ENCODE results near the gene DPEP2. TPM values are rescaled to one million over a fixed set of nuclear protein-coding genes. Genes with fewer than 3 reads are reported as not detected.
A peak's percentile ranks its signal among the peaks of the same experiment; 100 is the strongest.

DPEP2 gene
- total RNA-seq, 1 experiment from 2014 or later, result not detected

DNA sequence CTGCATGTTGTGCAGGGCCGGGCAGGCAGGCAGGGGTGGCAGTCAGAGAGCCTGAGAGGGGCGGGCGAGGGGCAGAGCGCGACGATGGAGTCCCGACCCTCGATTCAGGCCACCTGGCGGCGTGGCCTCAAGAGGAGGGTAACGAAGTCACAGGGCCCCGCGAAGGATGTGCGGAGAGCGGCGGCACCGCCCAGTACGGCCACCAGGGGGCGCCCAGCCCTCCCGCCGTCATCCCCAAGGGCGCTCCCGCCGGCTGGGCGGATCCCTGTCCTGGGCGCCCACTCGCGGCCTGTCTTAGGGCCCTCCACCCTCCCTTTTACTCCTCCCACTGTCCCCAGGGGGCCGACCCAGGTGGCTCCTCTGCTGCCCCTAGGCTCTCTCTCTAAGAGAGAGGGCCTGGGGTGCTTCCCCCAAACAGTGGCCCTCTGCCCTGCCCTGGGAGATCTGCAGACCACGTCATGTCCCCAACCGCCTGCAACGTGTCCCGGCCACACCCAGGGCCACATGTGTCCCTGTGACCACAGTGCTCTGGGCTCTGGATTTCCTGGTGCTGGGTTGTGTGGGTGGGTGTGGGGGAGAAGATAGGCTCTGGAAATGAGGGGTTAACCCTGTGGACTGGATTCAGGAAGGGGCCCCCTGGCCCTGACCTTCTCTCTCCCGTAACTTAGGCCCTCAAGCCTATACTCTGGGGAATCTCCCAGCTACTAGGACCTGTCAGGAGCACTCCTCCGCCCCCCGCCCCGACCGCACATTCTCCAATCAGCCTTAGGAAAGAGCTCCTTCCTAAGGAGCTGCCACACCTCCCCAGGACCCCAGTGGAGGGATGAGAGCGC, 5.9 kb downstream of the DPEP2 start:
- no peaks in the 10 kb centered on the region for H3K36me3 ChIP-seq (replicated peaks; ENCODE audit: control insufficient read depth, insufficient read depth, low read length)
- H3K4me3 ChIP-seq (ENCODE audit: insufficient read depth, low read depth, low read length), result no peak overlapping the region
- peaks cover 6% of the 10 kb centered on the region; the same call in 1 of the 2 replicates for H3K27me3 ChIP-seq (ENCODE audit: control insufficient read depth, insufficient read depth, low read length)
- peak; percentile 97 for DNase-seq

DNA sequence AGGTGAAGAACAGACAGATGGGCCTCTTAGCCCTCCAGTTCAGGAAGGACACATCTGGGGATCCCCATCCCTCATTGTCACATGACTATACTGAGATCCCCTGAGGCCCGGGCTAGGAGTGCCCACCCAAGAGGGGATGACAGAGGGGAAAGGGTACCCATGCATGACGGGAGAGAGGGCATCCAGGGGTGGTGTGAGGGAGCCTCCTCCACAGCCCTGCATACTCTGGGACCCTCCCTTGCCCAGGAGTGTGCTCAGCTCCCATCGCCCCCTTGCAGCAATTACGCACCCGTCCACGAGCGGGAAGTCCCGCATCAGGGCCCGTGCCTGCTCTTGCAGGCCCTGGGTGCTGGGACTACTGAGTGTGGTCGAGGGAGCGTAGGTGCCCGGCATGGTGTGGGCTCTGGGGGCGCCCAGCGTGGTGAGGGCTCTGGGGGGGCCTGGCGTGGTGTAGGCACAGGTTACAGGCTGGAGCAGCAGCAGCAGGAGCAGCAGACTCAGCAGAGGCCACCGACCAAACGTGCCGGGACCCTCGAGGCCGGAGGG, 6.5 kb downstream of the DPEP2 start:
- Histone ChIP-seq H3K27me3 (ENCODE audit: control insufficient read depth, insufficient read depth, low read length) (peaks cover 6% of the 10 kb centered on the region; the same call in 1 of the 2 replicates), H3K36me3 (replicated peaks; ENCODE audit: control insufficient read depth, insufficient read depth, low read length) (no peaks in the 10 kb centered on the region), H3K4me3 (ENCODE audit: insufficient read depth, low read depth, low read length) (no peak overlapping the region)
- no peak for DNase-seq

GRCh38 chr16:67990018-67990386, 9.3 kb downstream of the DPEP2 start:
- peak; percentile 4 for DNase-seq
- H3K27me3 ChIP-seq (ENCODE audit: control insufficient read depth, insufficient read depth, low read length), result peaks cover 6% of the 10 kb centered on the region; the same call in 1 of the 2 replicates
- H3K36me3 ChIP-seq (replicated peaks; ENCODE audit: control insufficient read depth, insufficient read depth, low read length), result no peaks in the 10 kb centered on the region
- no peak overlapping the region for H3K4me3 ChIP-seq (ENCODE audit: insufficient read depth, low read depth, low read length)

DNA sequence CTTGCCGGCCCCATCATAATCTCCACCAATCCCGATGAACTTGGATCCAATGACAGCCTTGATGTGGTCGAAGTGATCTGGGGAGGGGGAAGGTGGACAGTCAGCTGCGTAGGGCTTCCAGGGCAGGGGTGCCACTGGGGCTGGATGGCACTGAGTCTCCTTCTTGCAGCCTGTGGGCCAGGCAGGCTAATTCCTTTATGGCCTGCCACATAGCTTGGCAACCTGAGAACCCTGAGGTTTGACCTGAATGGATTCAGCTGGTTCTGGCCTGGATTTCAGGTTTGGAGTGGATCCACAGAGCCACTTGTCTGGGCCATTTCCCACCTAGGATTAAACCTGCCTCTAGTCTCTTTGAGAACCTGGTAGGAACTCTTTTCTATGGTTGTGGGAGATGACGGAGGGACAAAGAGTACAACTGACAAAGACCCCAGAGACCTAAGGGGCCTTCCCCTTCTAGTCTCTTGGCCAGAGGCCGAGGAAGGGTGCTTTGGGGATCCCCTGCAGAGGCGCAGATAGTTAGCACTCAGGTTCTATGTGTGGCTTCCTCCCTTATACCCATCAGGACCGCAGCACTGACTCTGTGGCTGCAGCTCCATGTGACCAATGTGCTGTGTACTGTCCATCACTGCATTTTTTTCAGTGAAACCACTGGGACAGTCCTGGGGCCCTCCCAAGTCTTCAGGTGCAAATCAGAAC, 9.8 kb downstream of the DPEP2 start:
- peak; percentile 9 for DNase-seq
- Histone ChIP-seq H3K4me3 (ENCODE audit: insufficient read depth, low read depth, low read length) (no peak overlapping the region), H3K36me3 (replicated peaks; ENCODE audit: control insufficient read depth, insufficient read depth, low read length) (no peaks in the 10 kb centered on the region), H3K27me3 (ENCODE audit: control insufficient read depth, insufficient read depth, low read length) (peaks cover 6% of the 10 kb centered on the region; the same call in 1 of the 2 replicates)

DNA sequence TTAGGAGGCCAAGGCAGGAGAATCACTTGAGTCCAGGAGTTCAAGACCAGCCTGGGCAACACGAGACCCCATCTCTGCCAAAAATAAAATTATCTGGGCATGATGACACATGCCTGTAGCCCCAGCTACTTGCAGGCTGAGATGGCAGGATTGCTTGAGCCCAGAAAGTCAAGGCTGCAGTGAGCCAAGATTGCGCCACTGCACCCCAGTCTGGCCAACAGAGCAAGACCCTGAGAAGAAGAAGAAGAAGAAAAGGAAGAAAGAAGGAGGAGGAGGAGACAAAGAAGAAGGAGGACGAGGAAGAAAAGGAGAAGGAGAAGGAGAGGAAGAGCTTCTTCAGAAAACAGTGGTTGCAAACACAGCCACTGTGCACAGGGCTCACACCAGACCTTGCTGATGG, 10.6 kb downstream of the DPEP2 start:
- Histone ChIP-seq H3K27me3 (ENCODE audit: control insufficient read depth, insufficient read depth, low read length) (peaks cover 6% of the 10 kb centered on the region; the same call in 1 of the 2 replicates), H3K36me3 (replicated peaks; ENCODE audit: control insufficient read depth, insufficient read depth, low read length) (no peaks in the 10 kb centered on the region), H3K4me3 (ENCODE audit: insufficient read depth, low read depth, low read length) (no peak overlapping the region)
- DNase-seq, result no peak

DNA sequence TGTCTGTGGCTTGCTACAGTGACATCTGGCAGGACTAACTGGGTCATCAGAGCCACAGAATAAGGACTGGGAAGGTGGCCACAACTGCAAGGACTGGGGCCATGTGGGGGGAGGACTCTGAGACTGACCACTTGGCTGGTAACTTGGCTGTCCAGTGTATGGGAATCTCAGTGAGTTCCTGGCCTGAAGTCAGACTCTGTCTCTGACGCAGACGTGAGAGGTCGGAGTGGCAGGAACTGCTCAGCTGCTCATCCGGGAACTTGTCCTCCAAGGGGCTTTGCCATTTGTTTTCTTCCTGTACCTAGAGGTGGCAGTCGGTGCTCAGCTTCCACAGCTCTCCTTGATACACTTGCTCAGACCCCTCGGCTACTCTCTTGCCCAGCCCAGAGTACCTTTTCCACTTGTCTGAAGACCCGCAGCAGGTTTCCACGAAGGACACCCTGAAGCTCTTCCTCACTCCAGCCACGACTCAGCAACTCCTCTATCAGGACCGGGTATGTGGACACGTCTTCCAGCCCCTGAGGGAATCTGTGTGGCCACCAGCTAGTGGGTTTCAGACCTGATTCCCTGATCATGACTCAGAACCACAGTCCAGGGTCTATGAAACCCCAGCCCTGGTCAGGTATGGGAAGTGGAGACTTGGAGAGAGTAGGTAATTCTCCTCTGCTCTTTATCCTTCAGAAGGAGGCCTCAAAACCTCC, 11.7 kb downstream of the DPEP2 start:
- Histone ChIP-seq H3K27me3 (ENCODE audit: control insufficient read depth, insufficient read depth, low read length) (peaks cover 1% of the 10 kb centered on the region; the same call in 1 of the 2 replicates), H3K36me3 (replicated peaks; ENCODE audit: control insufficient read depth, insufficient read depth, low read length) (no peaks in the 10 kb centered on the region)

GRCh38 chr16:67986949-67987348, 12.3 kb downstream of the DPEP2 start:
- Histone ChIP-seq H3K36me3 (replicated peaks; ENCODE audit: control insufficient read depth, insufficient read depth, low read length) (no peaks in the 10 kb centered on the region), H3K4me3 (ENCODE audit: insufficient read depth, low read depth, low read length) (no peak overlapping the region), H3K27me3 (ENCODE audit: control insufficient read depth, insufficient read depth, low read length) (no peaks in the 10 kb centered on the region)
- DNase-seq, result peak; percentile 8

More for the DNA sequence above, 11.7 kb downstream of the DPEP2 start:
- peak; percentile 4 for DNase-seq
- no peak overlapping the region for H3K4me3 ChIP-seq (ENCODE audit: insufficient read depth, low read depth, low read length)

GRCh38 chr16:67982011-67982696, 17.1 kb downstream of the DPEP2 start:
- H3K36me3 ChIP-seq (replicated peaks; ENCODE audit: control insufficient read depth, insufficient read depth, low read length), result no peaks in the 10 kb centered on the region
- no peaks in the 10 kb centered on the region; the same call in 1 of the 2 replicates for H3K27me3 ChIP-seq (ENCODE audit: control insufficient read depth, insufficient read depth, low read length)
- DNase-seq, result no peak
- no peak overlapping the region for H3K4me3 ChIP-seq (ENCODE audit: insufficient read depth, low read depth, low read length)

GRCh38 chr16:67979955-67980678, 19.2 kb downstream of the DPEP2 start, which contains the start of gene DPEP3:
Gene DPEP3 (minus strand): TSS chr16:67980499. CDS start chr16:67980380, 119 bp downstream.
- no peak within 1 kb of the TSS for H3K4me3 ChIP-seq (ENCODE audit: insufficient read depth, low read depth, low read length)
- peak; percentile 97 for DNase-seq
- H3K36me3 ChIP-seq (replicated peaks; ENCODE audit: control insufficient read depth, insufficient read depth, low read length), result no peaks in the 10 kb centered on the region
- peaks cover 1% of the 10 kb centered on the region; the same call in 1 of the 2 replicates for H3K27me3 ChIP-seq (ENCODE audit: control insufficient read depth, insufficient read depth, low read length)

GRCh38 chr16:67977469-67978227, 21.6 kb downstream of the DPEP2 start:
- Histone ChIP-seq H3K36me3 (replicated peaks; ENCODE audit: control insufficient read depth, insufficient read depth, low read length) (no peaks in the 10 kb centered on the region), H3K4me3 (ENCODE audit: insufficient read depth, low read depth, low read length) (no peak overlapping the region), H3K27me3 (ENCODE audit: control insufficient read depth, insufficient read depth, low read length) (peaks cover 1% of the 10 kb centered on the region; the same call in 1 of the 2 replicates)
- peak; percentile 34 for DNase-seq

DNA sequence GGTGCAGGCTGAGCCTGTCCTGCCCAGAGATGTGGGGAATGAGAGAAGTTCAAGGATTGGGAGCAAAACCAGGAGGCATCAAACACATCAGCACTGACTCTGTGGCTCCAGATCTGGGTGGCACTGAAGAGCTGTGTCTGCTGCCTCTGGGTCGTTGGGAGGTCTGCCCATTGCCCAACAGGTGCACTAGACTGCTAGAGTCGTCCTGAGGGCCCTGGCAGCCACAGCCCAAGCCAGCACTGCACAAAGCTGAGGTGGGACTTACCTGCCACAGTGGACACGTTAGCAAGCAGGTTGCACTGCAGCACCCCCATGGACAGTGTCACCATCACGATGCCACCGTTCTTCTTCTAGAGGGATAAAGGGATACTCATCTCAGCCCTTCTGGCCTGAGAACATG, 22.3 kb downstream of the DPEP2 start:
- H3K36me3 ChIP-seq (replicated peaks; ENCODE audit: control insufficient read depth, insufficient read depth, low read length), result no peaks in the 10 kb centered on the region
- peaks cover 1% of the 10 kb centered on the region; the same call in 1 of the 2 replicates for H3K27me3 ChIP-seq (ENCODE audit: control insufficient read depth, insufficient read depth, low read length)
- no peak overlapping the region for H3K4me3 ChIP-seq (ENCODE audit: insufficient read depth, low read depth, low read length)
- DNase-seq, result no peak

DNA sequence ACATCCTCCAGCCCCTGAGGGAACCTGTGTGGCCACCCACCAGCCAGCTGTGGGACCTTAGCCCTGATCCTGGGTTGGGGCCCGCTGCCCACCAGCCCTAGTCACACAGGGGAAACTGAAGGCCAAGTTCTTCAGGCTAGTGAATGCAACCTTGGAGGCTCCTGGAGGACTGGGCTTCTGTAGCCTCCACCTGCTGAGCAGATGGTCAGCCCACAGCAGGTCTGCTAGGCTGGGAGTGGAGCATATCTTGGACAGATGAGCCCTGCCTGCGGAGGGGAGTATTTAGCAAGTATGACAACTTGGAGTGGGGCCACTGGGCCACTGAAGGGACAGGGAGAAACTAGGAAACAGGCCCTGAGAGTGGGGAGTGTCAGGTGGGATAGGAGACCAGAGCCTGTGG, 23.1 kb downstream of the DPEP2 start:
- no peak for DNase-seq
- no peak overlapping the region for H3K4me3 ChIP-seq (ENCODE audit: insufficient read depth, low read depth, low read length)
- H3K27me3 ChIP-seq (ENCODE audit: control insufficient read depth, insufficient read depth, low read length), result peaks cover 1% of the 10 kb centered on the region; the same call in 1 of the 2 replicates
- H3K36me3 ChIP-seq (replicated peaks; ENCODE audit: control insufficient read depth, insufficient read depth, low read length), result no peaks in the 10 kb centered on the region
